Left ventricle myocardium superior (tissue), 1 donor: Measurements from ENCODE around the gene ZNF862. TPM values are rescaled to one million over a fixed set of nuclear protein-coding genes. Genes with fewer than 3 reads are reported as not detected.

Source experiments
- ATAC-seq: fragments of 200-7000 bp; cut with Tn5 transposase; one replicate; pipeline ENCODE4 v1.9.1; 2020; ENCODE audit warnings: mild to moderate bottlenecking, moderate library complexity
- DNase-seq: peaks from one replicate; pipeline ENCODE4 v3.0.0-alpha.2; 2020
- intact Hi-C: fragments of 100-400 bp; cut with micrococcal nuclease; formaldehyde crosslinking; loops from one replicate; pipeline ENCODE4 v1.11.0; 2022
- long read RNA-seq: library from polyadenylated mRNA; unstranded; transcript quantifications from one replicate; pipeline ENCODE4 v2.0.0, GENCODE V29; 2021
- total RNA-seq: library from RNA; stranded (reverse); fragmentation: NEBNext Ultra II Directional; extraction: Animal tissue kit (Norgen Biotek cat#: 25700); gene quantifications from one replicate; pipeline ENCODE4 v1.2.1, GENCODE V29; 2021
- donor health status: DM: no; HTN: yes; CAD: no; lungs with severe emphysema.

Gene ZNF862
- total RNA-seq: 9.5 TPM
- long read RNA-seq, partial matches to known transcripts: 6 of 24 reads
- long read RNA-seq, other reads (novel, unspliced or antisense): 18 of 24 reads

DNA sequence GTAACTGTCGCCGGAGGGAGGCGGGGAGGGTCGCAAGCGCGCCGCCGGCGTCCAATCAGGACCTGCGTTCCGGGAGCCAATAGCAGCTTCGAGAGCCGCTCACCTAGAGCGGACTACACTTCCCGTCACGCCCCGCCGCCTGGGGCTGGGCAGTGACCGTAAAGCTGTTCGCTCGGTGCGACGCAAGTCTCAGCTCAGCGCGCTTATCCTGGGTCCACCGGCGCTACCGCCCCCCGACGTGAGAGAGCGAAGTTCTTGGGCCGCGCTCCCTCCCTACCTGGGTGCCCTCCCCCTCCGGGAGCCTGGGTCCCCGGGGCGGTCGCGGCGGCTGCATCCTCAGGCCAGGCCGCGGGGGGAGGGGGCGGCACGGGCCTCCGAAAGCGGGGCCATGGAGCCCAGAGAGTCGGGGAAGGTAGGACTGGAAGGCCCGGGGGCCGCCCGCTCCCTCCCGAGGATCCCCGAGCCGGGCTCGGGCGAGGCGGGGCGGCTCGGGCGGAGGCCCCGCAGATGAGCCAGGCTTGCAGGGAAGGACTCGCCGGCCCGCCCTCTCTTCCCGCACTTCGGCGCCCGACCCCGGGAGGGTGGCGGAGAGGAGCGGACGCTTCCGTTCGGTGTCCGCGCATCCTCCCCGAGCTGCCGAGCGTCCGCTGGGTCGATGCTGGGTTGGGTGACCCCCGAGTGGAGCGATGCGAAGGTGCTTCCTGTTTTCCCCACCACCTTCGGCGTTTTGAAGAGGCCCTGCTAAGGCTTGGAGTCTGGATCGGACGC is at the start of gene ZNF862:
Gene ZNF862 (plus strand): TSS at position 152 of the 768 bp plus-strand sequence. CDS start 237 bp downstream, at position 389.
- peak; percentile 99 for DNase-seq
- intact Hi-C loops: no loop called here
- ATAC-seq: peak; percentile 99

DNA sequence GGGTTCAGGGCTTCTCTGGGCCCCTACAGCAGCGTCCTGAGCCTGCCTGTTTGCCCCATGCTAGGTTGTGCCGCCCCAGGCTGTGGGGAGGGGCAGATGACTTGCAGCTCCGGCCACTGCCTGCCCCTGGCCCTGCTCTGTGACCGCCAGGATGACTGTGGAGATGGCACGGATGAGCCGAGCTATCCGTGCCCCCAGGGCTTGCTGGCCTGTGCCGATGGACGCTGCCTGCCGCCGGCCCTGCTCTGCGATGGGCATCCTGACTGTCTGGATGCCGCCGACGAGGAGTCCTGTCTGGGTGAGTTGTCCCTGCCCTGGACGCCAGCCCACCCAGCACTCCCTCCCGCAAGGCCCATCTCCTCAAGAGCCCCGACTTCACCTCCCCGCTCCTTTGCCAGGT is 49.1 kb upstream of the ZNF862 start:
- DNase-seq (no peak), ATAC-seq (no peak)

DNA sequence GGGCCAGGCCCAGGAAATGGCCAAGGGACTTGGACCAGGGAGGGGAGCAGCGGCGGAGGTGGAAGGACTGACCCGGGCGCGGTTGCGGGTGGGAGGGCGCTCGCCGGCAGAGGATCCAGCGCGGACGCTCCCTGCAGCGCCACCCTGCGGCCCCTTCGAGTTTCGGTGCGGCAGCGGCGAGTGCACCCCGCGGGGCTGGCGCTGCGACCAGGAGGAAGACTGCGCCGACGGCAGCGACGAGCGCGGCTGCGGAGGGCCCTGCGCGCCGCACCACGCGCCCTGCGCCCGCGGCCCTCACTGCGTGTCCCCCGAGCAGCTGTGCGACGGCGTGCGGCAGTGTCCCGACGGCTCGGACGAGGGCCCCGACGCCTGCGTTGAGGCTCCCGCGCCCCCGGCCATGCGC is 48.0 kb upstream of the ZNF862 start:
- ATAC-seq (peak; percentile 54), DNase-seq (peak; percentile 72)
- intact Hi-C loops: no loop called here

More for the DNA sequence above, 49.1 kb upstream of the ZNF862 start:
- intact Hi-C loops: no loop called here

DNA sequence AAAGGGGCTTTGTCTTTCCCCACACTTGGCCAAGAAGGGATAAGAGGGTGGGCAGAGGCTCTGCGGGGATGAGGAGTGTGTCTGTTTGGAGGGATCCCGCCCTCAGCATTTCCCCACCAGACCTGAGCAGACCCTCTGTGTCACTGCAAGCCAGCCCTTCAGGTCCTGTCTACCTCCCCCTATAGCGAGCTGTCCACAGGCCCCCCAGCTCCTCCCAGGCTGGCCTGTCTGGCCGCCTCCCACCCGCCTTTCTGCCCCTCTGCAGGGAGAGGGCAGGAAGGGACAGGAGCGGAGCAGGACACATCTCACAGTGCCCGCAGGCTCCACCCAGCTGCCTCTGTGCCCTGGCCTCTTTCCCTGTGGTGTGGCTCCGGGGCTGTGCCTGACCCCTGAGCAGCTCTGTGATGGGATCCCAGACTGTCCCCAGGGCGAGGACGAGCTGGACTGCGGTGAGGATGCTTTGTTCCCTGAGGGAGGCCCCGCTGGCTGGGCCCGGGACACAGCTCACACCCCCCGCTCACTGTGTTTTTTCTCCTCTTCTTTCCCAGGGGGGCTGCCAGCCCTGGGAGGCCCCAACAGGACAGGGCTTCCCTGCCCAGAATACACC is 47.3 kb upstream of the ZNF862 start:
- intact Hi-C loops: no loop called here

DNA sequence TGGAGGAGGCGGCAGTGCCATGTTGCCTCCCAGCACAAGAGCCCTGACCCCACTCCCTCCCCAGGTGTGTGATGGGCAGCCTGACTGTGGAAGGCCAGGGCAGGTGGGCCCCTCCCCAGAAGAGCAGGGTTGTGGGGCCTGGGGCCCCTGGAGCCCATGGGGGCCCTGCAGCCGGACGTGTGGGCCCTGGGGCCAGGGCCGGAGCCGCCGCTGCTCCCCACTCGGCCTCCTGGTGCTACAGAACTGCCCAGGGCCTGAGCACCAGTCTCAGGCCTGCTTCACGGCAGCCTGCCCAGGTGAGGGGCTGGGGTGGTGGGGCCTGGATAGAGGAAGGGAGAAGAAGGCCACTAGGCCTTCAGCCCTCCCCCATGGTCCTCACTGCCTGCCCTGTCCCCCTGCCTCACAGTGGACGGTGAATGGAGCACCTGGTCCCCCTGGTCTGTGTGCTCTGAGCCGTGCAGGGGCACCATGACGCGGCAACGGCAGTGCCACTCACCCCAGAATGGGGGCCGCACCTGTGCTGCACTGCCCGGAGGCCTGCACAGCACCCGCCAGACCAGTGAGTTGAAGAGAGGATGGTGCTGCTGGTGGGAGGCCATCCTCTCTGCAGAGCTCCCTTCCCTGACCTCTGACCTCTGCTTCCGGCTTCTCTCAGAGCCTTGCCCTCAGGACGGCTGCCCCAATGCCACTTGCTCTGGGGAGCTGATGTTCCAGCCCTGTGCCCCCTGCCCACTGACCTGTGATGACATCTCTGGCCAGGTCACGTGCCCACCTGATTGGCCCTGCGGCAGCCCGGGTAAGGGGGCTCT is 46.6 kb upstream of the ZNF862 start:
- DNase-seq: no peak
- intact Hi-C loops: no loop called here
- no peak for ATAC-seq

More for the DNA sequence above, 47.3 kb upstream of the ZNF862 start:
- ATAC-seq: no peak
- DNase-seq: no peak

DNA sequence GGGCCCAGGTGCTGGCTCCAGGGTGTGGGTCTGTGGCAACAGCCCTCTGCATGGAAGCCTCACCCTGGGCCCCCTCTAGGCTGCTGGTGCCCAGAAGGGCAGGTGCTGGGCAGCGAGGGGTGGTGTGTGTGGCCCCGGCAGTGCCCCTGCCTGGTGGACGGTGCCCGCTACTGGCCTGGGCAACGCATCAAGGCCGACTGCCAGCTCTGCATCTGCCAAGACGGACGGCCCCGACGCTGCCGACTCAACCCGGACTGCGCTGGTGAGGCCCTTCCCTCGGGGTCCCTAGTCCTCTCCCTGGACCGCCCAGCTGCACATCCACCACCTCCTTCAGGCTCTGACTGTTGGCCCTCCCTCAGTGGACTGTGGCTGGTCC is 46.0 kb upstream of the ZNF862 start:
- intact Hi-C loops: no loop called here
- ATAC-seq (no peak), DNase-seq (no peak)

DNA sequence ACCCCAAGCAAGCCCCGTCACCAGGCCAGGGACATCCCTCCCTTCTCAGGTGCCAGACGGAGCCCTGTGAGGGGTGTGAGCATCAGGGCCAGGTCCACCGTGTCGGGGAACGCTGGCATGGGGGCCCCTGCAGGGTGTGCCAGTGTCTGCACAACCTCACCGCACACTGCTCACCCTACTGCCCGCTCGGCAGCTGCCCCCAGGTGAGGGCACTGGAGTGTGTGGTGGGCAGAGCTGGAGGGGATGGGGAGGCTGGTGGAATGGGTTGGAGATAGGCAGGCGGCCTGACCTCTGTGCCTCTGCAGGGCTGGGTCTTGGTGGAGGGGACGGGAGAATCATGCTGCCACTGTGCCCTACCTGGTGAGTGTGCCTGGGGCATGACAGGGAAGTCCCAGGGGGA is 44.9 kb upstream of the ZNF862 start:
- DNase-seq (no peak), ATAC-seq (no peak)
- intact Hi-C loops: no loop called here

DNA sequence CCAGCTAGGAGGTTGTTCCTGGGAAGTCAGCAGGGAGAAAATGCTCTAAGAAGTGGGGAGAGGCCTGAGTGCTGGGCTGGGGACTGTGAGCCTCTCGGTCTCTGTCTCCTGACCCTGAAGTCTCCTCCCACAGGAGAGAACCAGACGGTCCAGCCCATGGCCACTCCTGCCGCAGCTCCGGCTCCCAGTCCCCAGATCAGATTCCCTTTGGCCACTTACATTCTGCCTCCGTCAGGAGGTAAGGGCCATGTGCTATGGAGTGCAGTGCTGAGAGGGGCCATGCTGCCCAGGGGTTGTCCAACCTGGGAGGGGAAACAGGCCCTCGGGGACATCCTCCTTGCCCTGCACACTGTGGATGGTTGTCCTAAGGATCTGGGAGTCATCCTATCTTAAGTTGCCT is 43.5 kb upstream of the ZNF862 start:
- DNase-seq (no peak), ATAC-seq (no peak)
- intact Hi-C loops: no loop called here

DNA sequence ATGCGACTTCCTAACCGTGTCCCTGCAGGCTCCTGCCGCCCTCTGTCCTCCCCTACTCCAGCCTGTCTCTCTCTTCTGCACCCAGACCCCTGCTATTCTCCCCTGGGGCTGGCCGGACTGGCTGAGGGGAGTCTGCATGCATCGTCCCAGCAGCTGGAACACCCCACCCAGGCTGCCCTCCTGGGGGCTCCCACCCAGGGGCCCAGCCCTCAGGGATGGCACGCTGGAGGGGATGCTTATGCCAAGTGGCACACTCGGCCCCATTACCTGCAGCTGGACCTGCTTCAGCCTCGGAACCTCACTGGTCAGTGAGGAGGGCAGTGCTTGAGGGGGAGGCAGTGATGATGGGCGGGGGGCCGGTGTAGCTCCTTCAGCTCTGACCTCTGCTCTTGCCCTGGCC is 43.0 kb upstream of the ZNF862 start:
- no peak for ATAC-seq
- intact Hi-C loops: no loop called here
- no peak for DNase-seq

DNA sequence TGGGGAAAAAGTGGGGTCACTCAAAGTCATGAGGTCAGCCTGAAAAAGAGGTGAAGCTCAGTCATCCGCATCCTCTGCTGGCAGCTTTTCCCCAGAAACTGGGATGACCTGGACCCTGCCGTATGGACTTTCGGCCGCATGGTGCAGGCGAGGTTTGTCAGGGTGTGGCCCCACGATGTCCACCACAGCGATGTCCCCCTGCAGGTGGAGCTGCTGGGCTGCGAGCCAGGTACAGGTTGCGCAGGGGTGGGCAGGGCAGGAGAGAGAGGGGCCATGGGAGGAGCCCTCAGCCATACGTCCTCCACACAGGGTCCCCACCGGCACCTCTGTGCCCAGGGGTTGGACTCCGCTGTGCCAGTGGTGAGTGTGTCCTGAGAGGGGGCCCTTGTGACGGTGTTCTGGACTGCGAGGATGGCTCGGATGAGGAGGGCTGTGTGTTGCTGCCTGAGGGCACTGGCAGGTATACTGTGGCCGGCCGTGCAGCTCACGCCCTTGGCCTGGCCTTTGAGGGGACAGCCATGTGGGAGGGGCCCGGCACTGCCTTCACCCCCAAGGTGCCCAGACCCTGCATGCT is 41.8 kb upstream of the ZNF862 start:
- intact Hi-C loops: no loop called here
- DNase-seq (no peak), ATAC-seq (no peak)

DNA sequence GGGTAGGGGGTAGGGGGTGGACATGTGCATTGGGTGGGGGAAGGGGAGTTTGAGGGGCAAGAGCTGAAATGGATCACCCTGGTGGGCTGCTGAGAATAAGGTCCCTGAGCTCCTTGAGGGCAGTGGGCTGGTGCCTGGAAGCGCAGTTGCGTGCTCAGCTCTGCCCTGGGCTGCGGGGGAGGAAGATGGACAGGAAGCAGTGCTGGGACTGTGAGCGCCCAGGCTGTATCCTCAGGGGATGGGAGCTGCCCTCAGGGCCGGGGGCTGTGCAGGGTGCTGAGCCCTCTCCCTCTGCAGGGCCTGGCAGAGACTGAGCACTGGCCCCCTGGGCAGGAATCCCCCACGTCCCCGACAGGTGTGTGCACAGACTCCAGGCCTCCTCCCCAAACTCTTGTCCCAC is 40.4 kb upstream of the ZNF862 start:
- ATAC-seq: no peak
- intact Hi-C loops: no loop called here
- DNase-seq: no peak

DNA sequence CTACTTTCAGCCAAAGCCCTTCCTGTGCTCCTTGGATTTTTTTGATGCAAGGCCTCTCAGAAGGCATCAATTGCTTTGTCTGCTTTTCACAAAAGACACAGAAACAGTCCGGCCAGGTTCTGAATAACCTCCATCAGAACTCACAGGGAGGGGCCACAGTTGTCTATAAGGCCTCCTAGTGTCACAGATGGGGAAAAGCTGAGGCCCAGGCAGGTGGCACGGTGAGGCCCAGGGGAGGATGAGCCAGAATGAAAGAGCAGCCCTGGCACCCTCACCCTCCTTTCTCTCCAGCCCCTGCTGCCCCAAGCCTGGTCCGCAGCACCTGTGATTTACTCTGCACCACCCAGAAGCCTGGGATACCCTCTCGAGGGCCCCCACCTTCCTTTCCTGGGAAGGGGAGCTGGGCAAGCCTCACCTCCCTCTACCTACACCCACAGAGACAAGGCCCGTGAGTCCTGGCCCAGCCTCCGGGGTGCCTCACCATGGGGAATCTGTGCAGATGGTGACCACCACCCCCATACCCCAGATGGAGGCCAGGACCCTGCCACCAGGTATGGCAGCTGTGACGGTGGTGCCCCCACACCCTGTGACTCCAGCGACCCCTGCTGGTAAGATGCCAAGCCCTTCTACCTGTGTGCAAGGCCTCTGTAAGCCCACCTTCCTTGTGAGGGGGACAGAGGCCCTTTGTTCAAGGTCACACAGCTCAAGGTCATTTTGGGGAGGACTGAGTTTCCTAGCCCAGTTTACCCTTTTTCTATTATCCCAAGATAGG is 38.6 kb upstream of the ZNF862 start:
- DNase-seq (peak; percentile 57), ATAC-seq (peak; percentile 21)
- intact Hi-C loops: no loop called here

DNA sequence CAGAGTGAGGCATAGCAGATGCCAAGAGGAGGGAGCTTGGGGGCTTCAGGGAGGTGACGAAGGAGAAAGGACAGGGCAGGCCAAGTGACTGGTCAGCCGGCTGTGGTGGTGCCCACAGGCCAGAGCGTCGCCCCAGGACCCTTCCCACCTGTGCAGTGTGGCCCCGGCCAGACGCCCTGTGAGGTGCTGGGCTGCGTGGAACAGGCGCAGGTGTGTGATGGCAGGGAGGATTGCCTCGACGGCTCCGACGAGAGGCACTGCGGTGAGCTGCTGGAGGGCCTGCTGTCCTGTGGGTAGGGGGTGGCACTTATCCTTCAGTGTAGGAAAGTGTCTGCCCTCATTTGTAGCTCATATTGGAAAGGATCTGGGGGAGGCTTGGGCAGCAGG is 38.0 kb upstream of the ZNF862 start:
- DNase-seq: no peak
- intact Hi-C loops: no loop called here
- ATAC-seq: no peak

DNA sequence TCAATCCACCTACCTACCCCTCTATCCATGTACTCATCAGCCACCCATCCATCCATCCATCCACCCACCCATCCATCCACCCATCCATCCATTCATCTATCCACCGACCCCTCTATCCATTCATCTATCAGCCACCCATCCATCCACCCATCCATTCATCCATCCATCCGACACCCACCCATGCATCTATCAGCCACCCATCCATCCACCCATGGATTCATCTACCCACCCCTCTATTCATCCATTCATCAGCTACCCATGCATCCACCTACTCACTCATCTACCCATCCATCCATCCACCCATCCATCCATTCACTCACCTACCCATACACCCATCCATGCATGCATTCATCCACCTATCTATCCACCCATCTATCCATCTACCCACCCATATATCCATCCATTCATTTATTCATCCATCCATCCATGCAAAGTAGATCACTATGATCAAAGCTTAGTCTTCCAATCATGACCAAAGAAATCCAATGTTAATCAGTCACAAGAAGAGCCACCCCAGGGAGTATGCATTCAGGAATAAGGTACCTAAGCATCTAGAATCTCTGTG is 37.1 kb upstream of the ZNF862 start:
- ATAC-seq (no peak), DNase-seq (no peak)
- intact Hi-C loops: no loop called here

DNA sequence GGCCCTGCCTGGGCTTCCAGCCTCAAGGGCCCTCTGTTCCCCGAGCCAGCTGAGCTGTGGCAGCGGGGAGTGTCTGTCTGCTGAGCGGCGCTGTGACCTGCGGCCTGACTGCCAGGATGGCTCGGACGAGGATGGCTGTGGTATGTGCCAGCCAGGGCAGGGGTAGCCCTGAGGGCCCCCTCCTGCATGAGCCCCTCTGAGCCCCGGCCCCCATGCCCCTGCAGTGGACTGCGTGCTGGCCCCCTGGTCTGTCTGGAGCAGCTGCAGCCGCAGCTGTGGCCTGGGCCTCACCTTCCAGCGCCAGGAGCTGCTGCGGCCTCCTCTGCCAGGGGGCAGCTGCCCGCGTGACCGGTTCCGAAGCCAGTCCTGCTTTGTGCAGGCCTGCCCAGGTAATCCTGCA is 36.4 kb upstream of the ZNF862 start:
- intact Hi-C loops: no loop called here
- ATAC-seq (no peak), DNase-seq (no peak)

DNA sequence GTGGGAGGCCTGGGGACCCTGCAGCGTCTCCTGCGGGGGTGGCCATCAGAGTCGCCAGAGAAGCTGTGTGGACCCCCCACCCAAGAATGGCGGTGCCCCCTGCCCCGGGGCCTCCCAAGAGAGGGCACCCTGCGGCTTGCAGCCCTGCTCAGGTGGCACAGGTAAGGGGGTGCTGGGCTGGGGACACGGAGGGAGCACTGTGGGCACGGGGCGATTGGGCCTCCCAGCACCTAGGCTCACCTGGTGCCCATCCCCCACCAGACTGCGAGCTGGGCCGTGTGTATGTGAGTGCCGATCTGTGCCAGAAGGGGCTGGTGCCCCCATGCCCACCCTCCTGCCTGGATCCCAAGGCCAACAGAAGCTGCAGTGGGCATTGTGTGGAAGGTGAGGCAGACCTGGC is 35.2 kb upstream of the ZNF862 start:
- intact Hi-C loops: no loop called here
- DNase-seq (no peak), ATAC-seq (no peak)

DNA sequence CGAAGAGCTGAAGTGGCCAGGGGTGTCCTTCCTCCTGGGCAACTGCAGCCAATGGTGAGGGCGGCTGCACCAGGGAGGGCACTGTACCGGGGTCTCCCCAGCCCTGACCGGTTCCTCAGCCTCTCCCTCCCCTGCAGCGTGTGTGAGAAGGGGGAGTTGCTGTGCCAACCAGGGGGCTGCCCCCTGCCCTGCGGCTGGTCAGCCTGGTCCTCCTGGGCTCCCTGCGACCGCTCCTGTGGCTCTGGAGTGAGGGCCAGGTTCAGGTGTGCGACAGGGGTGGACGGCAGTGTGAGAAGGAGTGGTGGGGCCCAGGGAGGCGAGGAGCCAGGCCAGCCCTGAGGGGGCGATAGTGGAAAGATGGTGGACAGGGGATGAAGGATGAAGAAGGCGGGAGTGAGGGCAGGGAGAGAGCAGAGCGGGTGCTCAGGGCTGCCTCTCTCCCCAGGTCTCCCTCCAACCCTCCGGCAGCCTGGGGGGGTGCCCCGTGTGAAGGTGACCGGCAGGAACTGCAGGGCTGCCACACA is 34.6 kb upstream of the ZNF862 start:
- DNase-seq (no peak), ATAC-seq (no peak)
- intact Hi-C loops: no loop called here

DNA sequence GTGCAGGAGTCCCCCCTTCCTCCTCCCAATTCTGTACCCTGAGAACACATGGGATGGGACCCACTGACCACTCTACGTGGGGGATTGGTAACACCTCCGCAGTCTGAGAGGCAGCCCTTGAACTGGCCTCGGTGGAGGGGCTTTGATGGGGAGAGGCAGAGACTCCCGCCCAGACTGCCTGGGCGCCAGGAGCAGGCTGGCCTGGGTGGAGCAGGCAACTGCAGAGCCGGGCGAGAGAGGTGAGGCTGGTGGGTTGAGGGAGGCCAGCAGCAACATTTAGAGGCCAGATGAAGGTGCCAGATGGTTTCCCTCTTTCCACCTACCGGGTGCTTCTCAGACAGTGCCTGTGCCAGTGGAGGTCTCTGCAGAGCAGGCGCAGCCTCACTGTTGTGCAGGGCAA is 34.1 kb upstream of the ZNF862 start:
- intact Hi-C loops: no loop called here
- ATAC-seq (no peak), DNase-seq (no peak)

DNA sequence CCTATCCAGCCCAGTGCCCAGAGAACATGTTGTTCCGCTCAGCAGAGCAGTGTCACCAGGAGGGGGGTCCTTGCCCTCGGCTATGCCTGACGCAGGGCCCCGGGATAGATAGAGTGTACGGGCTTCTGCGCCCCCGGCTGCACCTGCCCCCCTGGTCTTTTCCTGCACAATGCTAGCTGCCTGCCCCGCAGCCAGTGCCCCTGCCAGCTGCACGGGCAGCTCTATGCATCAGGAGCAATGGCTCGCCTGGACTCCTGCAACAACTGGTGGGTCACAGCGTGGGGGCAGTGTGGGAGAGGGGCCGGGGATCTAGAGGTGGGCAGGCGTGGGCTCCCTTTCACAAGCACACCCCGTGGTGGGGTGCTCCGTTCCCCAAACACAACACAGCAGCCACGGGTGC is 31.4 kb upstream of the ZNF862 start:
- DNase-seq (no peak), ATAC-seq (no peak)
- intact Hi-C loops: no loop called here
